Measurements from ENCODE around the gene GALNT1. TPM values are rescaled to one million over a fixed set of nuclear protein-coding genes. Genes with fewer than 3 reads are reported as not detected.

Gene GALNT1
- total and polyA plus RNA-seq, 10 of the 15 experiments (the other 5 are each of a cell fraction or from before 2014, with no cell fraction given): 8.0 to 53.7 (median 29.9) TPM

DNA sequence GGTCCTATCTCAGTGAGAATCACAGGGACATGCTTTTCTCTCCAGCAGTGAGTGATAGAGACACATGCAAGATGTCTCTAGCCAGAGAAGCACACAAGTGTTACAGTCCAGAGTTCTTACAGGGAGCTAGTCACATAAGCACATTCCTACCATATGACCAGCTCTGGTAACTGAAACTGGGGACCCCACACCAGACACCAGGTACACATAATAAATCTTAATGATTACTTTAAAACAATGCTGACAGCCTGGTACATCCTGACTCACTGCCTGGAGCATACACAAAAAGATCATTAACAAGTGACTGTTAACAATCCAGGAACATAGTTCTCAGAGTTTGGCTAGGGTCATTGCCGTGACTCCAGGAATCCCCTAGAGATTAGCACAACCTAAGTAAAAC is 53.6 kb downstream of the GALNT1 start:
- 100% methylated on average over 1 of the region's 1 CpG for WGBS (ENCODE audit: insufficient coverage, insufficient replicate concordance, low lambda C conversion rate, missing lambda C conversion rate)
- no peak for TF ChIP-seq NFXL1 (IDR thresholded peaks at IDR 0.05; ENCODE audit: borderline replicate concordance)
- TF ChIP-seq, protein P1, sequence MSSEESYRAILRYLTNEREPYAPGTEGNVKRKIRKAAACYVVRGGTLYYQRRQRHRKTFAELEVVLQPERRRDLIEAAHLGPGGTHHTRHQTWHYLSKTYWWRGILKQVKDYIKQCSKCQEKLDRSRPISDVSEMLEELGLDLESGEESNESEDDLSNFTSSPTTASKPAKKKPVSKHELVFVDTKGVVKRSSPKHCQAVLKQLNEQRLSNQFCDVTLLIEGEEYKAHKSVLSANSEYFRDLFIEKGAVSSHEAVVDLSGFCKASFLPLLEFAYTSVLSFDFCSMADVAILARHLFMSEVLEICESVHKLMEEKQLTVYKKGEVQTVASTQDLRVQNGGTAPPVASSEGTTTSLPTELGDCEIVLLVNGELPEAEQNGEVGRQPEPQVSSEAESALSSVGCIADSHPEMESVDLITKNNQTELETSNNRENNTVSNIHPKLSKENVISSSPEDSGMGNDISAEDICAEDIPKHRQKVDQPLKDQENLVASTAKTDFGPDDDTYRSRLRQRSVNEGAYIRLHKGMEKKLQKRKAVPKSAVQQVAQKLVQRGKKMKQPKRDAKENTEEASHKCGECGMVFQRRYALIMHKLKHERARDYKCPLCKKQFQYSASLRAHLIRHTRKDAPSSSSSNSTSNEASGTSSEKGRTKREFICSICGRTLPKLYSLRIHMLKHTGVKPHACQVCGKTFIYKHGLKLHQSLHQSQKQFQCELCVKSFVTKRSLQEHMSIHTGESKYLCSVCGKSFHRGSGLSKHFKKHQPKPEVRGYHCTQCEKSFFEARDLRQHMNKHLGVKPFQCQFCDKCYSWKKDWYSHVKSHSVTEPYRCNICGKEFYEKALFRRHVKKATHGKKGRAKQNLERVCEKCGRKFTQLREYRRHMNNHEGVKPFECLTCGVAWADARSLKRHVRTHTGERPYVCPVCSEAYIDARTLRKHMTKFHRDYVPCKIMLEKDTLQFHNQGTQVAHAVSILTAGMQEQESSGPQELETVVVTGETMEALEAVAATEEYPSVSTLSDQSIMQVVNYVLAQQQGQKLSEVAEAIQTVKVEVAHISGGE (CRISPR knock-in tag; IDR thresholded peaks at IDR 0.05): no peak
- TF ChIP-seq CEBPB (IDR thresholded peaks at IDR 0.05; ENCODE audit: borderline replicate concordance in 1 of 2, low read depth in 2 of 2, low read length in 2 of 2): no peak
- TF ChIP-seq, protein P2, sequence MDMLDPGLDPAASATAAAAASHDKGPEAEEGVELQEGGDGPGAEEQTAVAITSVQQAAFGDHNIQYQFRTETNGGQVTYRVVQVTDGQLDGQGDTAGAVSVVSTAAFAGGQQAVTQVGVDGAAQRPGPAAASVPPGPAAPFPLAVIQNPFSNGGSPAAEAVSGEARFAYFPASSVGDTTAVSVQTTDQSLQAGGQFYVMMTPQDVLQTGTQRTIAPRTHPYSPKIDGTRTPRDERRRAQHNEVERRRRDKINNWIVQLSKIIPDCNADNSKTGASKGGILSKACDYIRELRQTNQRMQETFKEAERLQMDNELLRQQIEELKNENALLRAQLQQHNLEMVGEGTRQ (IDR thresholded peaks at IDR 0.05; ENCODE audit: borderline replicate concordance, low read depth, low read length): no peak
- no peak for TF ChIP-seq YBX1 (IDR thresholded peaks at IDR 0.05)
- no peak for TF ChIP-seq YY1 (IDR thresholded peaks at IDR 0.05; ENCODE audit: low read depth, low read length)
- ChIA-PET POLR2A (no interaction called here), SMC1A (ENCODE audit: uncharacterized antibody, unreplicated experiment) (interaction anchor here (1.0 kb wide), 1 partner anchor 85 kb away, joined by 3 read pairs; no protein-coding TSS in a partner anchor), RAD21 (ENCODE audit: unreplicated experiment) (no interaction called here), CTCF (no interaction called here)
- Histone ChIP-seq H3K4me1 (ENCODE audit: control insufficient read depth, insufficient read depth, low read length) (no peaks in the 10 kb centered on the region), H3K4me2 (ENCODE audit: control insufficient read depth, insufficient read depth) (no peak overlapping the region), H2AFZ (ENCODE audit: control insufficient read depth, low read depth, low read length) (no peak overlapping the region), H3K4me3 (no peak overlapping the region), H3K27ac (ENCODE audit: control insufficient read depth, insufficient read depth) (no peak overlapping the region), H3K79me2 (ENCODE audit: control insufficient read depth, insufficient read depth, low read length) (no peaks in the 10 kb centered on the region), H3K27me3 (replicated peaks in 1 of 2; ENCODE audit: control insufficient read depth in 2 of 2, insufficient read depth in 2 of 2, low read length in 1 of 2) (no peaks in the 10 kb centered on the region), H4K20me1 (ENCODE audit: control insufficient read depth, insufficient read depth) (no peaks in the 10 kb centered on the region), H3K36me3 (ENCODE audit: control insufficient read depth in 2 of 2, insufficient read depth in 2 of 2, low read length in 1 of 2) (no peaks in the 10 kb centered on the region; a peak in 1 of 4 replicates), H3K9ac (ENCODE audit: control insufficient read depth, insufficient read depth, low read length) (no peak overlapping the region), H3K9me3 (replicated peaks; ENCODE audit: control insufficient read depth, insufficient read depth, low read length) (no peaks in the 10 kb centered on the region; the same call in 1 of the 3 replicates)
- no peak for DNase-seq (ENCODE audit: low read depth, low spot score)
- BruUV-seq (replicated peaks): no TSS peak
- in situ Hi-C loops (cut with MboI) (no loop called here), intact Hi-C loops (cut with micrococcal nuclease; ENCODE audit: unreplicated experiment) (no loop called here)
- ATAC-seq: no peak
- FAIRE-seq: no peak
